Measurements from ENCODE around the gene NAXD.

The NAXD gene

DNA sequence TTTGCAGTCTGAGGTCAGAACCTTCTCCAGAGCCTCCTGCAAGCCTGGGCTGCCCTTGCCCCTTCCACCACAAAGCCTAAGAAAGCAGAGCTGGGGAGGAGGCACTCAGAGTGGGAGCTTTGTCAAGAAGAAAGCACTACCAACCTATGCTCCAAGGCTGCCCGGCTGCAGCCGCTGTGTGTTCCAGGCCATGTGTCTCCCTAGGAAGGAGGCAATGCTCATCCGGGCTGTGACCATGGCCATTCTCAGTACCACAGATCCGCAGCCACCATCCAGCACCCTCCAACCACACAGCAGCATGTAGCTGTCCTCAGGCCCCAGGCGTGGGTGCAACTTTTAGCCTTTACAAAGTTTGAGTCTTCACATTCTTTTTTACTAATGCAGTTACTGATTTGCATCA lies 68.6 kb downstream of the NAXD start:
- no peak overlapping the region for H3K4me3 ChIP-seq (ENCODE audit: low read depth, low read length)
- TF ChIP-seq, protein P1, sequence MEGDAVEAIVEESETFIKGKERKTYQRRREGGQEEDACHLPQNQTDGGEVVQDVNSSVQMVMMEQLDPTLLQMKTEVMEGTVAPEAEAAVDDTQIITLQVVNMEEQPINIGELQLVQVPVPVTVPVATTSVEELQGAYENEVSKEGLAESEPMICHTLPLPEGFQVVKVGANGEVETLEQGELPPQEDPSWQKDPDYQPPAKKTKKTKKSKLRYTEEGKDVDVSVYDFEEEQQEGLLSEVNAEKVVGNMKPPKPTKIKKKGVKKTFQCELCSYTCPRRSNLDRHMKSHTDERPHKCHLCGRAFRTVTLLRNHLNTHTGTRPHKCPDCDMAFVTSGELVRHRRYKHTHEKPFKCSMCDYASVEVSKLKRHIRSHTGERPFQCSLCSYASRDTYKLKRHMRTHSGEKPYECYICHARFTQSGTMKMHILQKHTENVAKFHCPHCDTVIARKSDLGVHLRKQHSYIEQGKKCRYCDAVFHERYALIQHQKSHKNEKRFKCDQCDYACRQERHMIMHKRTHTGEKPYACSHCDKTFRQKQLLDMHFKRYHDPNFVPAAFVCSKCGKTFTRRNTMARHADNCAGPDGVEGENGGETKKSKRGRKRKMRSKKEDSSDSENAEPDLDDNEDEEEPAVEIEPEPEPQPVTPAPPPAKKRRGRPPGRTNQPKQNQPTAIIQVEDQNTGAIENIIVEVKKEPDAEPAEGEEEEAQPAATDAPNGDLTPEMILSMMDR (conservative IDR thresholded peaks at IDR 0.05; ENCODE audit: low read depth, low read length), result no peak
- DNase-seq (ENCODE audit: low read depth), result no peak

DNA sequence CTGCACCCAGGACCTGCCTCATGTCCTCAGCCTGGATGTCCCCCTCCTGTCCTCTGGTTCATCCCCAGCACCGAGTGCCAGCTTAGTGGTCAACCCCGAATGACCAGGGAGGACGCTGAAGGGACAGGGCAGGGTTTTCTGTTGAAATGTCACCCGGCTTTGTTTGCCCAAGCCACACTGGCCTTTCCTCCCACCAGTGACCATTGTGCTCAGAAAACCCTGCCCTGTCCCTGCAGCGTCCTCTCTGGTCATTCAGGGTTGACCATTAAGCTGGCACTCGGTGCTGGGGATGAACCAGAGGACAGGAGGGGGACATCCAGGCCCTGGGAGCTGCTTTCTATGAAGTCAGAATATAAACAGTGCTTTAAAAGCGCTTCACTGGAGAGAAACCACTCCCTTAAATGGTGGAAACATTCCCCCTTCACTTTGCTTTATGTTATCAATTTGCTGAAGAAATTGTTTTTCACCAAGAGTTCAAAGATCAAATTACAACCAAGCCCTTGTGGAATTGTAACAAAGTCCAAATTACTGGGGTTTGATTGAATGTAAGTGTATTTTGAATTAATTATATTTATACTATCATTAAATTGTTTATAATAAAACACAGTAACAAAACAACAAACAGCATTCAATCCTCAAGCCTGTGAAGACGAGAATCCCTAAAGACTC lies 69.2 kb downstream of the NAXD start:
- TF ChIP-seq, protein P1 (conservative IDR thresholded peaks at IDR 0.05; ENCODE audit: low read depth, low read length), result no peak
- no peak for DNase-seq (ENCODE audit: low read depth)
- no peak overlapping the region for H3K4me3 ChIP-seq (ENCODE audit: low read depth, low read length)

DNA sequence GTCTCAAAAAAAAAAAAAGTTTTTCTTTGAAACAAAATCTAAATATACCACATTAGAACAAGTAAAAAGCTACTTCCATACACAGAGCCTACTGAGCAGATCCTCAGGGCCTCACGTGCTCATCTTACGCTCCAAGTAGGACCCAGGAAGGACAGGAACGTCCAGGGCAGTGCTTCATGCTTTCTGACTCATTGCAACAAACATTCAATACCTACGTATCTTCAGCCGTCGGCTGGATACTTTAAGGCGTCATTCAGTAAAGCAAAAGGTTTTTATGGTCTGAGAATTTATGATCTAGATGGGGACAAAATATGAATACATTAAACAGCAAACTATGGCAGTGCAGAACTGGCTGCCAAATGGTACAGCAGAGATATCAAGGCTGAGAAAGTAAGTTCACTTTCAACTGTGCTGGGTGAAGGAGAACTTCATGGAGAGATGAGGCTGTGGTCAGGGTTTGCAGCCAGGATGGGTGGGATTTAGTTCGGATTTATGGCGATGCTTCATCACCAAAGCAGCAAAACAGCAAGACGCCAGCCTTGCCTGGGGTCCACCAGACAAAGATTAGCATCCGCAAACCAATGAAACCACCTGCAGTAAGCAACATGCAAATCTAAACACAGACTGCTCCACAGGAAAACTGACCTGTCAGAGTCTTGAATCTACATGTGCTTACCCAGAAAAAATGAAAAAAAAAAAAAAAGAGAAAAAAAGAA lies 70.1 kb downstream of the NAXD start:
- TF ChIP-seq, protein P1 (conservative IDR thresholded peaks at IDR 0.05; ENCODE audit: low read depth, low read length), result no peak
- DNase-seq (ENCODE audit: low read depth), result peak; percentile 76
- no peak overlapping the region for H3K4me3 ChIP-seq (ENCODE audit: low read depth, low read length)

DNA sequence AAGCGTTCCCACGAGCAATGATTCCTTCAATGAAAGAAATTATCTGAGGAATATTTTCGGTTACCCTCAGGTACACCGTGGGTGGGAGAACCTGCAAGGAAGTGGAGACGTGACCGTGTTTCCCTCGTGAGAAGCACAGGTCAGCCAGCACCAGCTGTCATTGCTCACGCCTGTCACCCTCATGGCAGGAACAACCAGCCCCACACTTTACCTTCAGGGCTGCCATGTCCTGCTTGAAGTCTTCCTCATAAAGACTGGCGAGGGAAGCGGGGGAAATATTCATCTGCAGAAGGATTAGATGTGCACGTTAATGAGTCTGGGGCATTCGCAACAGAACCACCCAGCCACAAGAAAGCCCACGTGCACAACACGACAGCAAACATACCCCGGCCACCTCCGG lies 72.4 kb downstream of the NAXD start:
- H3K4me3 ChIP-seq (ENCODE audit: low read depth, low read length), result no peak overlapping the region
- DNase-seq (ENCODE audit: low read depth), result no peak
- TF ChIP-seq, protein P1 (conservative IDR thresholded peaks at IDR 0.05; ENCODE audit: low read depth, low read length), result no peak

DNA sequence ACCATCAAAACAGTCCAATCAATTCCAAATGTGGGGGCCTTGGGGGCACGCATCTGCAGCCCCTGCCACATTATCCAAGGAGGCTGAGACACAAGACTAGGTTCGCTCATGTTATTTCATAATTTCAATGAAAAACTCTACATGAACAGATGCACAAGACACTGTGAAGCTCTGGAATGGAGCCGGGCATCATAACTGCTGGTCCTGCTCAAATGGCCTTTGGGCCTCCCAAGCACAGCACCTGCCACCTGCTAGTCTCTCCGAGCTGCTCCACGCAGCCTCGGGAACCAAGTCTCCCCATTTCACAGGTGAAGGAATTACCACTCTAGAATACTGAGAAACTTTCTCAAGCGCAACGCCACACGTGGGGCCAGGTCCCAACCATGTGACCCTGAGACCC lies 73.7 kb downstream of the NAXD start:
- TF ChIP-seq, protein P1 (conservative IDR thresholded peaks at IDR 0.05; ENCODE audit: low read depth, low read length), result no peak
- H3K4me3 ChIP-seq (ENCODE audit: low read depth, low read length), result no peak overlapping the region
- DNase-seq (ENCODE audit: low read depth), result no peak

Data from choroid plexus epithelial cell (primary cell).